Fibroblast of lung (primary cell): ENCODE data around the gene SFTA2. TPM values are rescaled to one million over a fixed set of nuclear protein-coding genes. Genes with fewer than 3 reads are reported as not detected.

ENCODE experiments used
- DNase-seq, 2 donors: peaks; one replicate each; pipeline versions ENCODE4 v3.0.0 to v3.0.0-alpha.2; 2010; ENCODE audit warnings: low read depth in 2 of 2
- H2AFZ ChIP-seq: 2 replicates; pipeline ENCODE4 v1.5.1; 2012; ENCODE audit warnings: low read length, control low read depth, inconsistent platforms
- H3K27ac ChIP-seq: 2 replicates; pipeline ENCODE4 v1.5.1; 2011; ENCODE audit warnings: low read length, control low read depth; ENCODE audit not compliant: insufficient read depth
- H3K27me3 ChIP-seq: 2 replicates; pipeline ENCODE4 v1.5.1; 2011; ENCODE audit warnings: mild to moderate bottlenecking, low read length; ENCODE audit not compliant: control insufficient read depth, insufficient read depth
- H3K36me3 ChIP-seq: 2 replicates; pipeline ENCODE4 v1.5.1; 2011; ENCODE audit warnings: low read length; ENCODE audit not compliant: control insufficient read depth, insufficient read depth
- H3K4me1 ChIP-seq: 2 replicates; pipeline ENCODE4 v1.5.1; 2011; ENCODE audit warnings: low read length; ENCODE audit not compliant: control insufficient read depth, insufficient read depth; ENCODE audit errors: extremely low read depth
- H3K4me2 ChIP-seq: 2 replicates; pipeline ENCODE4 v1.5.1; 2011; ENCODE audit warnings: low read length, control low read depth; ENCODE audit not compliant: insufficient read depth; ENCODE audit errors: extremely low read depth
- H3K4me3 ChIP-seq, 4 experiments: fragments of 200-600 bp in 1 of 4; sonication (generic) in 1 of 4; replicated peaks in 1 of 4; 2 replicates each; pipeline ENCODE4 v1.5.1; 2011 to 2016; ENCODE audit warnings: low read length in 4 of 4, low read depth in 3 of 4, mild to moderate bottlenecking in 3 of 4, control low read depth in 2 of 4, inconsistent platforms in 1 of 4, mixed read lengths in 1 of 4; ENCODE audit not compliant: insufficient read depth in 1 of 4; ENCODE audit errors: control extremely low read depth in 1 of 4
- H3K79me2 ChIP-seq: 2 replicates; pipeline ENCODE4 v1.5.1; 2012; ENCODE audit warnings: mild to moderate bottlenecking, low read length, inconsistent platforms; ENCODE audit not compliant: control insufficient read depth, insufficient read depth
- H3K9ac ChIP-seq: 2 replicates; pipeline ENCODE4 v1.5.1; 2011; ENCODE audit warnings: mild to moderate bottlenecking, low read length, control low read depth; ENCODE audit not compliant: insufficient read depth
- H3K9me3 ChIP-seq: 2 replicates; pipeline ENCODE4 v1.5.1; 2012; ENCODE audit warnings: low read depth, low read length; ENCODE audit not compliant: control insufficient read depth, insufficient read depth
- H4K20me1 ChIP-seq: 2 replicates; pipeline ENCODE4 v1.5.1; 2011; ENCODE audit warnings: low read length; ENCODE audit not compliant: control insufficient read depth, insufficient read depth; ENCODE audit errors: extremely low read depth
- EZH2 ChIP-seq: IDR thresholded peaks from 2 replicates; pipeline ENCODE4 v1.5.1; 2012; ENCODE audit warnings: low read length, control low read depth, mild to moderate bottlenecking; ENCODE audit errors: missing control alignments
- polyA plus RNA-seq, 2 donors: library from polyadenylated mRNA; depleted of rRNA in 1 of 2; stranded (reverse) in 1 of 2; unstranded in 1 of 2; fragments of >200 nt; gene quantifications; 2 replicates each; pipeline ENCODE4 v1.2.1, GENCODE V29; 2011 to 2012; ENCODE audit warnings: missing spikeins in 1 of 2
- total RNA-seq: library from RNA; depleted of rRNA; stranded (reverse); fragments of >200 nt; gene quantifications from 2 replicates; pipeline ENCODE4 v1.2.1, GENCODE V29; 2014
- TF ChIP-seq, protein P1 (sequence below), 2 donors: IDR thresholded peaks in 1 of 2; conservative IDR thresholded peaks in 1 of 2; 1 replicate in 1 of 2; 2 replicates in 1 of 2; pipeline ENCODE4 v1.5.1; 2011 to 2012; ENCODE audit warnings: low read length in 2 of 2, control low read depth in 1 of 2, inconsistent platforms in 1 of 2, low read depth in 1 of 2, mild to moderate bottlenecking in 1 of 2

Gene SFTA2
- total and polyA plus RNA-seq, 2 donors (not counting 1 experiment from before 2014, with no cell fraction given), result not detected

GRCh38 chr6:30882759-30883684 lies 48.9 kb downstream of the SFTA2 start:
- H3K27me3 ChIP-seq, result no peaks in the 10 kb centered on the region
- H3K4me3 ChIP-seq, result no peak overlapping the region
- H4K20me1 ChIP-seq, result no peaks in the 10 kb centered on the region
- H3K9ac ChIP-seq, result no peak overlapping the region
- DNase-seq, result no peak
- no peaks in the 10 kb centered on the region for H3K9me3 ChIP-seq
- no peak for TF ChIP-seq EZH2
- TF ChIP-seq, protein P1, sequence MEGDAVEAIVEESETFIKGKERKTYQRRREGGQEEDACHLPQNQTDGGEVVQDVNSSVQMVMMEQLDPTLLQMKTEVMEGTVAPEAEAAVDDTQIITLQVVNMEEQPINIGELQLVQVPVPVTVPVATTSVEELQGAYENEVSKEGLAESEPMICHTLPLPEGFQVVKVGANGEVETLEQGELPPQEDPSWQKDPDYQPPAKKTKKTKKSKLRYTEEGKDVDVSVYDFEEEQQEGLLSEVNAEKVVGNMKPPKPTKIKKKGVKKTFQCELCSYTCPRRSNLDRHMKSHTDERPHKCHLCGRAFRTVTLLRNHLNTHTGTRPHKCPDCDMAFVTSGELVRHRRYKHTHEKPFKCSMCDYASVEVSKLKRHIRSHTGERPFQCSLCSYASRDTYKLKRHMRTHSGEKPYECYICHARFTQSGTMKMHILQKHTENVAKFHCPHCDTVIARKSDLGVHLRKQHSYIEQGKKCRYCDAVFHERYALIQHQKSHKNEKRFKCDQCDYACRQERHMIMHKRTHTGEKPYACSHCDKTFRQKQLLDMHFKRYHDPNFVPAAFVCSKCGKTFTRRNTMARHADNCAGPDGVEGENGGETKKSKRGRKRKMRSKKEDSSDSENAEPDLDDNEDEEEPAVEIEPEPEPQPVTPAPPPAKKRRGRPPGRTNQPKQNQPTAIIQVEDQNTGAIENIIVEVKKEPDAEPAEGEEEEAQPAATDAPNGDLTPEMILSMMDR (conservative IDR thresholded peaks at IDR 0.05 in 1 of 2, IDR thresholded peaks at IDR 0.05 in 1 of 2; ENCODE audit: low read depth in 1 of 2, low read length in 2 of 2), result no peak
- H3K36me3 ChIP-seq, result no peaks in the 10 kb centered on the region
- no peaks in the 10 kb centered on the region for H3K79me2 ChIP-seq
- peaks cover 23% of the 10 kb centered on the region for H3K4me1 ChIP-seq
- H3K4me2 ChIP-seq, result no peak overlapping the region
- H2AFZ ChIP-seq, result no peak overlapping the region
- H3K27ac ChIP-seq, result no peak overlapping the region

DNA sequence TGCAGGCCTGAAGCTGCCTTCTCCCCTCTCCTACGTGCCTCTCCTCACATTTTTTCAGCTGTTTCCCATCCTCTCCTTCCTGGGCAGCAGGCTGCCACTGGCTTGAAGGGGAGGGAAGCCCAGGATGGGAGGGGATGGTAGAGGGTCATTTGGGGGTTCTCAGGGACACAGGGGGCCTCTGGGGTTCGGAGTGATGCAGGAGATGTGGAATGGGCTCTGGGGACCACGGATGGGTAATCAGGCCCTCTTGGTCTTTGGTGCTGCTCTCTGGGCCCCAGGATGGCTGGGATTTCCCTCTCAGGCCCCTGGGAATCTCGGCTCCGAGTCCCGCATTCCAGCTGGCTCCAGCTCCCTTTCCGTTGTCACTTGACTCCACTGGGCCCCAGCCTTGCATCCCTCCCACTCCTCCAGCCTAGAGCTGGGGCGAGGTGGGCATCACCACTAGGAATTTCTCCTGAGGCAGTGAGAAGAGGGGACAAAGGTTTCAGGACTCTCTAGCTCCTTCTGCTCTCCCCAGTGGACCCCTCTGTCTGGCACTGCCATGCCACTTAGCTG lies 49.7 kb downstream of the SFTA2 start:
- Histone ChIP-seq H4K20me1 (no peaks in the 10 kb centered on the region), H2AFZ (peak overlapping the region; percentile 56), H3K36me3 (no peaks in the 10 kb centered on the region), H3K79me2 (no peaks in the 10 kb centered on the region), H3K27me3 (no peaks in the 10 kb centered on the region), H3K4me3 (no peak overlapping the region), H3K4me1 (peaks cover 23% of the 10 kb centered on the region), H3K9me3 (no peaks in the 10 kb centered on the region), H3K27ac (no peak overlapping the region), H3K9ac (no peak overlapping the region), H3K4me2 (no peak overlapping the region)
- DNase-seq, result no peak
- no peak for TF ChIP-seq EZH2
- TF ChIP-seq, protein P1 (conservative IDR thresholded peaks at IDR 0.05 in 1 of 2, IDR thresholded peaks at IDR 0.05 in 1 of 2; ENCODE audit: low read depth in 1 of 2, low read length in 2 of 2), result no peak

DNA sequence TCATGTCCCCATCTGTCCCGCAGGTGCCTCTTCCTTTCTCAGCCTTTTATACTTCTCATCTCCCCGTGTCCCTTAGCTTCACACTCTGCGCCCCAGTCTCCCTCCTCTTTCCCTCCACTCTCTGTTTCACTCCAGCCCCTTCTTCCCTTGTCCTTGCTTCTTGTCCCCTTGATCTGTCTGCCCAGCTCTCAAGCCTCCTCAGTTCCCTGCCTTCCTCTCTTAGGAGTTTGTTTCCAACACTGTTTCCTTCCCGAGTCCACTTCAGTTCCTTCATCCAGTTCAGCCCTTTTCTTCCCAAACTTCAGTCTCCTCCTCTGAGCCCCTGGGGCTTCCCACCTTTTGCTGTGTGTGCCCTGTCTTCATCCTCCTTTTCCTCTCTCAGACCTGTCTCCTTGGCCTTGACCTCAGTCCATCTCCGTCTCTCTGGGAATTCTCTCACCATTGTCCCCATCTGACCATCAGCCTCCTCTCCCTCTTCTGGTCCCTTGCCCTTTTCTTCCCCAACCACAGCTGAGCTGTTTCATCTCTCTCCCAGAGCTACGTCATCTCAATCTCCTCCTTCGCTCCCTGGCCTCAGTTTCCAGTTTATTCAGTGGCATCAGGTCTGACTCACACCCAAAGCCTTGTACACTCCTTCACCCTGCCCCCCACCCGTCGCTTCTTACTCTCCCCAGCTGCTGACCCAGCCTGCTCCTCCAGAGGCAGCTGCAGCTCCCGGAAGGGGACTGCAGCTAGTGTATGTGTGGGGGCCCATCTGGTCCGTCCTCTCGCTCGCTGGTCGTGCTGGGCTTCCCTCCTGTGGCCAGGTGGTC lies 50.4 kb downstream of the SFTA2 start:
- peak; percentile 60 to 72 for DNase-seq
- Histone ChIP-seq H3K4me3 (no peak overlapping the region), H3K79me2 (no peaks in the 10 kb centered on the region), H2AFZ (peak overlapping the region; percentile 56), H3K36me3 (no peaks in the 10 kb centered on the region), H3K27me3 (no peaks in the 10 kb centered on the region), H4K20me1 (no peaks in the 10 kb centered on the region), H3K27ac (no peak overlapping the region), H3K4me2 (no peak overlapping the region), H3K9ac (no peak overlapping the region), H3K4me1 (peaks cover 23% of the 10 kb centered on the region), H3K9me3 (no peaks in the 10 kb centered on the region)
- TF ChIP-seq, protein P1 (conservative IDR thresholded peaks at IDR 0.05 in 1 of 2, IDR thresholded peaks at IDR 0.05 in 1 of 2; ENCODE audit: low read depth in 1 of 2, low read length in 2 of 2), result no peak
- TF ChIP-seq EZH2, result no peak
